ENCODE results near the gene SUN2.

The SUN2 gene

GRCh38 chr22:38713921-38714320 lies 41.9 kb downstream of the SUN2 start:
- no peak for DNase-seq

- no peak for DNase-seq
Observed at GRCh38 chr22:38712486-38713207, 43.2 kb downstream of the SUN2 start.

- no peak for DNase-seq
Observed at GRCh38 chr22:38710866-38711265, 44.9 kb downstream of the SUN2 start.

GRCh38 chr22:38710351-38710750 lies 45.4 kb downstream of the SUN2 start:
- DNase-seq: no peak

GRCh38 chr22:38709306-38709705 lies 46.5 kb downstream of the SUN2 start:
- DNase-seq: no peak

GRCh38 chr22:38707984-38708383 lies 47.8 kb downstream of the SUN2 start:
- DNase-seq: no peak

GRCh38 chr22:38707346-38707745 lies 48.5 kb downstream of the SUN2 start:
- DNase-seq: no peak

GRCh38 chr22:38706901-38707195 lies 49.0 kb downstream of the SUN2 start:
- DNase-seq: no peak

GRCh38 chr22:38706101-38706900 lies 49.5 kb downstream of the SUN2 start:
- no peak for DNase-seq

GRCh38 chr22:38705235-38706100 lies 50.3 kb downstream of the SUN2 start, which contains the start of gene GTPBP1:
TSS of gene GTPBP1 (plus strand) at chr22:38705944. CDS start at chr22:38705956, 12 bp downstream.
- peak; percentile 71 for DNase-seq

- no peak for DNase-seq
Observed at GRCh38 chr22:38704654-38705234, 51.1 kb downstream of the SUN2 start.

- peak; percentile 70 for DNase-seq
Observed at GRCh38 chr22:38700789-38701628, 54.8 kb downstream of the SUN2 start, which contains the start of gene JOSD1. TSS of gene JOSD1 (minus strand) at chr22:38700943. CDS start at chr22:38699987, 956 bp downstream.

GRCh38 chr22:38700270-38700788 lies 55.5 kb downstream of the SUN2 start:
- DNase-seq: peak; percentile 32

- no peak for DNase-seq
Observed at GRCh38 chr22:38699784-38700183, 56.0 kb downstream of the SUN2 start.

- DNase-seq: no peak
Observed at GRCh38 chr22:38699143-38699542, 56.7 kb downstream of the SUN2 start.

GRCh38 chr22:38698407-38699094 lies 57.2 kb downstream of the SUN2 start:
- DNase-seq: no peak

GRCh38 chr22:38697425-38698089 lies 58.2 kb downstream of the SUN2 start:
- DNase-seq: no peak

- DNase-seq: no peak
Observed at GRCh38 chr22:38696606-38697424, 59.0 kb downstream of the SUN2 start.

GRCh38 chr22:38694940-38695339 lies 60.9 kb downstream of the SUN2 start:
- no peak for DNase-seq

- no peak for DNase-seq
Observed at GRCh38 chr22:38694049-38694448, 61.7 kb downstream of the SUN2 start.

Data from 8988T (cell line).